ENCODE results near the gene KLHL29. TPM values are rescaled to one million over a fixed set of nuclear protein-coding genes. Genes with fewer than 3 reads are reported as not detected.

Gene KLHL29
- total RNA-seq, 3 donors from 2014 or later (not counting 1 experiment from before 2014, with no cell fraction given): 0.24 to 0.43 (median 0.33) TPM

- 84% methylated on average over 12 of the region's 12 CpGs for WGBS (ENCODE audit: insufficient coverage)
- Mint-ChIP-seq H3K27ac (no peak overlapping the region), H3K4me3 (no peak overlapping the region), H3K27me3 (ENCODE audit: low read depth in 2 of 2) (peaks cover 7 to 13% of the 10 kb centered on the region in 2 donors), H3K4me1 (no peaks in the 10 kb centered on the region), H3K36me3 (no peaks in the 10 kb centered on the region), H3K9me3 (no peaks in the 10 kb centered on the region)
- ATAC-seq (no peak), DNase-seq (no peak)
- intact Hi-C loops (cut with micrococcal nuclease): no loop called here
- H3K4me3 ChIP-seq (ENCODE audit: low read length): no peak overlapping the region
- TF ChIP-seq CTCF (IDR thresholded peaks at IDR 0.05): no peak
- no peaks in the 10 kb centered on the region for H3K36me3 ChIP-seq (ENCODE audit: control insufficient read depth, insufficient read depth, low read length)
- H3K27ac ChIP-seq (ENCODE audit: low read length): no peak overlapping the region
- no peaks in the 10 kb centered on the region for H3K9me3 ChIP-seq (ENCODE audit: control insufficient read depth, insufficient read depth, low read length)
- no peaks in the 10 kb centered on the region for H3K27me3 ChIP-seq (ENCODE audit: control insufficient read depth, insufficient read depth, low read length)
- H3K4me1 ChIP-seq (ENCODE audit: control insufficient read depth, insufficient read depth, low read length): no peaks in the 10 kb centered on the region
These were observed 281.4 kb downstream of the KLHL29 start for GRCh38 chr2:23666241-23666979.

GRCh38 chr2:23666980-23667357 is 282.0 kb downstream of the KLHL29 start:
- H3K36me3 Mint-ChIP-seq: no peaks in the 10 kb centered on the region
- H3K27me3 Mint-ChIP-seq (ENCODE audit: low read depth in 2 of 2): peaks cover 7 to 13% of the 10 kb centered on the region in 2 donors
- Histone ChIP-seq H3K4me1 (ENCODE audit: control insufficient read depth, insufficient read depth, low read length) (no peaks in the 10 kb centered on the region), H3K27ac (ENCODE audit: low read length) (no peak overlapping the region), H3K36me3 (ENCODE audit: control insufficient read depth, insufficient read depth, low read length) (no peaks in the 10 kb centered on the region), H3K27me3 (ENCODE audit: control insufficient read depth, insufficient read depth, low read length) (no peaks in the 10 kb centered on the region), H3K9me3 (ENCODE audit: control insufficient read depth, insufficient read depth, low read length) (no peaks in the 10 kb centered on the region), H3K4me3 (ENCODE audit: low read length) (no peak overlapping the region)
- WGBS (ENCODE audit: insufficient coverage): 93% methylated on average over 7 of the region's 7 CpGs
- intact Hi-C loops (cut with micrococcal nuclease): no loop called here
- DNase-seq (no peak), ATAC-seq (no peak)
- TF ChIP-seq CTCF (IDR thresholded peaks at IDR 0.05): no peak
- no peak overlapping the region for H3K27ac Mint-ChIP-seq
- H3K4me1 Mint-ChIP-seq: no peaks in the 10 kb centered on the region
- H3K4me3 Mint-ChIP-seq: no peak overlapping the region
- no peaks in the 10 kb centered on the region for H3K9me3 Mint-ChIP-seq

- H3K4me3 Mint-ChIP-seq: no peak overlapping the region
- TF ChIP-seq CTCF (IDR thresholded peaks at IDR 0.05): no peak
- no peaks in the 10 kb centered on the region for H3K4me1 ChIP-seq (ENCODE audit: control insufficient read depth, insufficient read depth, low read length)
- H3K36me3 Mint-ChIP-seq: no peaks in the 10 kb centered on the region
- no peaks in the 10 kb centered on the region for H3K27me3 ChIP-seq (ENCODE audit: control insufficient read depth, insufficient read depth, low read length)
- DNase-seq (no peak), ATAC-seq (no peak)
- intact Hi-C loops (cut with micrococcal nuclease): no loop called here
- WGBS (ENCODE audit: insufficient coverage): 67% methylated on average over 11 of the region's 12 CpGs
- H3K27ac Mint-ChIP-seq: no peak overlapping the region
- no peak overlapping the region for H3K4me3 ChIP-seq (ENCODE audit: low read length)
- H3K27me3 Mint-ChIP-seq (ENCODE audit: low read depth in 2 of 2): peaks cover 6 to 9% of the 10 kb centered on the region in 2 donors
- peaks cover 0 to 9% of the 10 kb centered on the region in 2 donors for H3K4me1 Mint-ChIP-seq
- no peak overlapping the region for H3K27ac ChIP-seq (ENCODE audit: low read length)
- no peaks in the 10 kb centered on the region for H3K9me3 ChIP-seq (ENCODE audit: control insufficient read depth, insufficient read depth, low read length)
- no peaks in the 10 kb centered on the region for H3K36me3 ChIP-seq (ENCODE audit: control insufficient read depth, insufficient read depth, low read length)
- no peaks in the 10 kb centered on the region for H3K9me3 Mint-ChIP-seq
These were observed 283.9 kb downstream of the KLHL29 start for GRCh38 chr2:23668756-23669304.
